Hindlimb muscle (tissue), 1 donor: ENCODE results near the gene CTSK. TPM values are rescaled to one million over a fixed set of nuclear protein-coding genes. Genes with fewer than 3 reads are reported as not detected.
A peak's percentile ranks its signal among the peaks of the same experiment; 100 is the strongest.
"Not testable (repeated sequence)": the region's sequence is repeated elsewhere in the genome, so short reads cannot be mapped to it uniquely, and the experiment has no call there.

Experiments
- DNase-seq: peaks from one replicate; pipeline ENCODE4 v3.0.0-alpha.2; 2013
- polyA plus RNA-seq: library from polyadenylated mRNA; unstranded; fragments of 120-200 nt; gene quantifications from one replicate; pipeline ENCODE4 v1.2.1, GENCODE V29; 2013; ENCODE audit not compliant: insufficient read length

The CTSK gene
- polyA plus RNA-seq = 44.8 TPM

- peak; percentile 73 for DNase-seq
Observed at GRCh38 chr1:150808121-150808520, at the start of gene CTSK. CTSK (minus strand) TSS chr1:150808260; CDS start chr1:150806805, 1,455 bp downstream.

- not testable (repeated sequence) for DNase-seq
Observed at GRCh38 chr1:150852734-150853133, 44.7 kb upstream of the CTSK start.

DNA sequence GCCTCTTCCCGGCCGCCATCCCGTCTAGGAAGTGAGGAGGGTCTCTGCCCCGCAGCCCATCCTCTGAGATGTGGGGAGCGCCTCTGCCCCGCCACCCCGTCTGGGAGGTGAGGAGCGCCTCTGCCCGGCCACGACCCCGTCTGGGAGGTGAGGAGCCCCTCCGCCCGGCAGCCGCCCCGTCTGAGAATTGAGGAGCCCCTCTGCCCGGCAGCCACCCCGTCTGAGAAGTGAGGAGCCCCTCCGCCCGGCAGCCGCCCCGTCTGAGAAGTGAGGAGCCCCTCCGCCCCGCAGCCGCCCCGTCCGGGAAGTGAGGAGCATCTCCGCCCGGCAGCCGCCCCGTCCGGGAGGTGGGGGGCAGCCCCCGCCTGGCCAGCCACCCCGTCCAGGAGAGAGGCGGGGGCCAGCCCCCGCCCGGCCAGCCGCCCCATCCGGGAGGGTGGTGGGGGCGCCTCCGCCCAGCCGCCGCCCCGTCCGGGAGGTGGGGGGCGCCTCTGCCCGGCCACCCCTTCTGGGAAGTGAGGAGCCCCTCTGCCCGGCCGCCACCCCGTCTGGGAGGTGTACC lies 42.8 kb upstream of the CTSK start:
- not testable (repeated sequence) for DNase-seq

- DNase-seq = no peak
Observed at GRCh38 chr1:150846473-150847146, 38.5 kb upstream of the CTSK start.

GRCh38 chr1:150843474-150843873 lies 35.4 kb upstream of the CTSK start:
- no peak for DNase-seq

DNA sequence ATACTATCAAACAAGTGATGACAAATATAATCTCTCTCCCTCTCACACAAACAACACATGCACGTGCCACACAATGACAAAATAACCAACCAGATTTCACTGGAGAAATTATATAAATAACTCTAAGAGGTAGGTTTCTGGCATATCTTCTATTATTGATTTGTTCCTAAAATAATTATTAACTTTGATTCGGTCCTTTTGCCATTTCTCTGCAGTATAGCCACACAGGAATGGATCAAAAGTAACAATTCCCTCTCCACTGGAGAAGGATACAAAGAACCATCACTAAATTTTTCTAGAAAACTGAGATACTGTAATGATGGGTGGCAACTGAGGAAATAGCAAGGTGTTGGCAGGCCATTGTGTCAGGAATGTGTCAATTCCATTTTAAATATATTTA lies 34.9 kb upstream of the CTSK start:
- DNase-seq = no peak

DNA sequence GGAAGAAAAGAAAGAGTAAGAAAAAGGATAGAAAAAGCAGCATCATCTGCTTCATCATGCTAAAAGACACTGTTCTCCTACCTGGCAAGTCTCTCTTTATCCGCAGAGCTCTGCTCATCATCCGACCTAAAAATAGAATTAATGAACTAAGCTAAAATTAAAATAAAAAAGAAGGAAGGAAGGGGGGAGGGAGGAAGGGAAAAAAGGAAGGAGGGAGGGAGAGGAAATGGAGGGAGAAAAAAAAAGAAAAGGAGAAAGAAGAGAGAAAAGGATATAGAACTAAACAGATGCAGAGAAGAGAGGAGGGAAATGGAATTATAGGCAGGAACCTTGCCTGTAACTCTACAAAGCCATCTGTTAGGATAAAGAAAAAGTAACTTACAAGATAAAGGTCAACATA lies 34.3 kb upstream of the CTSK start:
- no peak for DNase-seq

- no peak for DNase-seq
Observed at GRCh38 chr1:150841626-150842025, 33.6 kb upstream of the CTSK start.

- not testable (repeated sequence) for DNase-seq
Observed at GRCh38 chr1:150840850-150841249, 32.8 kb upstream of the CTSK start.

DNA sequence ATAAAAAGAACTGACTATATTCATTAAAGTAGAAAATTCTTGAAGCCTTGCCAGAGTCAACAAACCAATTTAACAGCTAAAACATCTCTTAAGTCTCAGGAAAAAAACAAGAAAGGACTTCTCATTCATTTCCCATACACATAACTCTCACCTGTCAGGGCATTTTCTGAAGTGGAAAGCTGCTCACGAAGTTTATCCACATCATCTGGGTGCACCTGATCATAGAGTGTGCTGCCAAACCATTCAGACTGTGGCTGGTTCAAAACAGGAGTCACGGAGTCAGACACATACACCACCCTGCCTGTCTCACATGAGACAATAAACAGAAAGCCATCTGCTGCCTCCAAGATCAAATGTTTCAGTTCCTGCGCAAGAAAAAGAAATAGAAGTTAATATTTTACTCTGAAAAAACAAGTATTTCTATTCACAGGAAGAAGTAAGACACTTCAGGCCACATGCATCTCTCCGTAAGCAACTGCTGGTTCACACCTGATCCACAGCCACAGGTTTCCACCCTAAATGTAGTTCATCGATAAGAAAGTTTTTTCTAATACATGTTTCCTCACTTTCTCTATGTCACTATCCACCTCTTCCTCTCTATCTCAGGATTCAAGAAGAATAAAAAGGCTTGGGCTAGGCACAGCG lies 28.2 kb upstream of the CTSK start:
- no peak for DNase-seq

DNA sequence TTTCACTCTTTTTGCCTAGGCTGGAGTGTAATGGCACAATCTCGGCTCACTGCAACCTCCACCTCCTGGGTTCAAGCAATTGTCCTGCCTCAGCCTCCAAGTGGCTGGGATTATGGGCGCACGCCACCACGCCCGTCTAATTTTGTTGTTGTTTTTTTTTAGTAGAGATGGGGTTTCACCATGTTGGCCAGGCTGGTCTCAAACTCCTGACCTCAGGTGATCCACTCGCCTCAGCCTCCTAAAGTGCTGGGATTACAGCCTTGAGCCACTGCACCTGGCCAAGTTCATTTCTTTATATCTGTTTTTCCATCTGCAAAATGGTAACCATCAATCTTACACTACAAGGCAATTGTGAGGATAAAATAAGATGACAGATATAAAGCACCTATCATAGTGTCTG lies 25.9 kb upstream of the CTSK start:
- DNase-seq = not testable (repeated sequence)

DNA sequence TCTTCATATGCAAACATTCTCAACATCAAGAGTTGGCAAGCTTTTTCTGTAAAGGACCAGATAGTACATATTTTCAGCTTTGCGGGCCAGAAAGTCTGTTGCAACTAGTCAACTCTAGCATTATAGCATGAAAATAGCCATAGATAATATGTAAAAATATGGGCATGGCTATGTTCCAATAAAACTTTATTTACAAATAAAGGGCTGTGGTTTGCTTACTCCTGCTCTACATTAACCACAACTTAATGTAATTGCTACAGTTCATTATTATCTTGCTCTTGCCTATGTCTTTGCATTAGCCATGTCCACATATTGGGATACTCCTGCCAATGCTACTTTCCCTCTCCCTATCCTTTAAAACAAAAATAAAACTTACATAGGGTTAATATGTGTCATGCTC lies 24.5 kb upstream of the CTSK start:
- DNase-seq = no peak

DNA sequence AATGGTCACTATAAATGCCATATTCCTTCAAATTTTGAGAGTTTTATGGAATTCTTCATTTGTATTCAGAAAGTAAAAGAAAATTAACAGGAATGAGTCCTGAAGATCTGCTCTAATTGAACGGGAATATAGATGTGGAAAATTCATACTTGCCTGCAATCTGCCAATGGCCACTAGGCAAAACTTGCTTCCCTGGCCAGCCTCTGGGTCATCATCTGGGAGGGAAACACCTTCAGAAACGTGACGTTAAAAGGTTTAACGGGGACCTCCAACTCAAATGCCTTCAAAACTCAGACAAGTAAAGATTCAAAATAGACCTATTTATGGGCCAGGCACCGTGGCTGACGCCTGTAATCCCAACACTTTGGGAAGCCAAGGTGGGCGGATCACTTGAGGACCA lies 21.7 kb upstream of the CTSK start:
- no peak for DNase-seq

GRCh38 chr1:150826299-150826698 lies 18.2 kb upstream of the CTSK start:
- no peak for DNase-seq

GRCh38 chr1:150820730-150821512 lies 12.9 kb upstream of the CTSK start:
- DNase-seq = no peak

GRCh38 chr1:150815871-150816270 lies 7.8 kb upstream of the CTSK start:
- DNase-seq = no peak

GRCh38 chr1:150813028-150813707 lies 5.1 kb upstream of the CTSK start:
- DNase-seq = peak; percentile 45

DNA sequence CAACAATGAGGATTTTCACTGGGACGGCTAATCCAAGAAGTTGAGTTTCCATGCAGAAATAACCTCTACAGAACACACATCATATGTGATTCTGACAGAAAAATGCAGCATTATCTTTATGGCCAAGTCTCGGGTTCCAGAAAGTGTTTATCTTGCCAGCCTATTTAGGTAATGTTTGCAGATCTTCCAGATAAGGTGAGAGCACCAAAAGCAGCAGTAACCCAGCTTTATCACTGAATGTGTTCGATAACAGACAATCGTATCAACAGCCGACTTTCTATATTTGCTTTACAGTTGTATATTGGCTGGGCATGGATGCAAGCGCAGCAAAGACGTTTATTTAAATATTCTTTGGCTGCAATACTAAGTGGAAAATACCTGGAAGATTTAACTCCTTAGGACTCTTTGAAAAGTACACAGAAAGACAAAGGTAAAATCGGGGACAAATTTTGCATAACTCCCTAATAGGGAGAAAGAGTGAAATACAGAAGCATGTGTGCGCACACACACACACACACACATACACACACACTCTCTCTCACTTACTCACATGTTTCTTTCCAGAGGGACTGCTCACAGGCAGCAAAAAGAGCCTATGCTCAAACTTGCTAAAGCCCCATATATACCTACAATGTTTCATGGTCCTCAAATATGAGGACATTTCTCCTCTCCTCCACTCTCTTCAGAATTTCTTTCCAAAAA lies 3.0 kb upstream of the CTSK start:
- no peak for DNase-seq

DNA sequence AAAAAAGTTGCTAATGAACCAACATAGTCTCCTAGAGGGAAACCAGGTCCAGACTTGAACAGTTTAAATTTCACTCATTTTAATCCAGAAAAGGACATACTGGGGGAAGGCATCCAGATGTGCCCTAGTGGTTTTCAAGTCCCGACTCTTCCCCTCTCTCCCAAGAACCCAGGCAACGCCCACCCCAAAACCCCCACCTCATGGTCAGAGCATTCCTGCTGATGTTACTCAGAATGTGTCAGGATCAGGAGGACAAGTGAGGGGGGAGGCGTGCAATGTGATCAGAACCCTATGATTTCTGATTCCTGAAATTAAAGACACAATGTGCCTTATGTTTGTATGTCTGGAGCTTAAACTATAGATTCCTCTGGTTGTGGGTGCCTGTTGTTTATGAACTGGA lies 1.6 kb upstream of the CTSK start:
- no peak for DNase-seq

- DNase-seq = no peak
Observed at GRCh38 chr1:150808846-150809245, 786 bp upstream of the CTSK start.

DNA sequence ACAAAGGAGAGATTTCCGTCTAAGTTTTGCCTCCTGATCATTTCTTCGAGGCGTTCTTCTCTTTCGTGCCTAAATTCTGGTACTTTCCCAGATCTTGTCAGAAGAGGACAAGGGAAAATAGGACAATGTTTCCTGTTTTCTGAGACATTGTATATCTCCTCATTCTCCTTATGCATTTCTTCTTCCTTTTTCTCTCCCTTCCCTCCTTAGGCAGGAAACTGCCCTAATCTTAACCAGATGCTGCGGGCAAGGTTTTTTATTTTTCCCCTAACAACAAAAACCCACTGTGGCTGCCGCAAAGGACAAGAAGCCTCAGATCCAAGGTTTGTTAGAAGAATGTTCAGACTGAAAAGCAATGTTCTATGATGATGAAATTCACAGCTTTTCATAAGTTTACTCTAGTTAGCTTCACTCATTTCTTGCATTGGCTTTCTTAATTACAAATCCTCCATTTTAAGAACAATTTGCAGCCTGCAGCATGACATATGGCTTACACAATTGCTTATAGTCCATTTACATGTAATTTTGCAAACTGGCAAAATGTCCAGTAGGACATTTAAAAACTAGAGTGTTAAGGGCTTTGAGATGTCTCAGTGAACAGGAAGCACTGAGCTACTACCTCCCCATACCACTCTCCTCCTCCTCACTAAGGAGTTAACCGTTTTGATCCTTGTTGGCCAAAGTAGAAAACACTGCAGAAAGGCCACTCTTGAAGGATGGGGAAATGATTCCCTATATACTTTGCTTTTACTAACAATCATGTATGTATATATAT lies 624 bp downstream of the CTSK start:
- DNase-seq = peak; percentile 47
